IMR-90 (cell line): Measurements from ENCODE around the gene COL4A2. TPM values are rescaled to one million over a fixed set of nuclear protein-coding genes. Genes with fewer than 3 reads are reported as not detected.

Source experiments
- ATAC-seq: fragments of 200-7000 bp; cut with Tn5 transposase; 2 replicates; pipeline ENCODE4 v1.9.1; 2020; ENCODE audit warnings: low read depth, mild to moderate bottlenecking, moderate library complexity
- BruUV-seq: library from RNA; stranded (reverse); fragments of 400-500 nt; replicated peaks from 2 replicates; lab custom pipeline; 2021; lab: Mats Ljungman, UMichigan
- CTCF ChIA-PET: fragments of 300-600 bp; formaldehyde crosslinking; extraction: SDS; loops from one replicate; lab custom pipeline; 2021; ENCODE audit warnings: antibody characterized with exemption; lab: Yijun Ruan, JAX
- POLR2A ChIA-PET: fragments of 300-600 bp; sonication (Branson Sonifier 250); formaldehyde crosslinking; loops from one replicate; lab custom pipeline; 2022; ENCODE audit warnings: antibody characterized with exemption; ENCODE audit not compliant: unreplicated experiment; lab: Charles Lee
- DNase-seq: peaks from one replicate; pipeline ENCODE4 v3.0.0; 2013
- H2AFZ ChIP-seq: replicated peaks from 2 replicates; pipeline ENCODE3; 2013; ENCODE audit warnings: low read length, mild to moderate bottlenecking; ENCODE audit not compliant: poor library complexity
- H2AK5ac ChIP-seq: 2 replicates; pipeline ENCODE4 v1.6.1; 2013; ENCODE audit warnings: low read depth, low read length, inconsistent platforms
- H2AK9ac ChIP-seq: replicated peaks from 2 replicates; pipeline ENCODE3; 2013; ENCODE audit warnings: mild to moderate bottlenecking, low read depth, low read length, moderate library complexity; ENCODE audit not compliant: poor library complexity
- H2BK120ac ChIP-seq: 2 replicates; pipeline ENCODE4 v1.6.1; 2013; ENCODE audit warnings: low read depth, low read length, inconsistent platforms
- H2BK15ac ChIP-seq: 3 replicates; pipeline ENCODE4 v1.6.1; 2013; ENCODE audit warnings: low read depth, low read length, inconsistent platforms
- H2BK20ac ChIP-seq: 2 replicates; pipeline ENCODE4 v1.6.1; 2013; ENCODE audit warnings: low read depth, mild to moderate bottlenecking, inconsistent platforms, low read length, moderate library complexity
- H2BK5ac ChIP-seq: 2 replicates; pipeline ENCODE4 v1.6.1; 2013; ENCODE audit warnings: mild to moderate bottlenecking, low read depth, low read length, inconsistent platforms; ENCODE audit not compliant: poor library complexity, severe bottlenecking
- H3K14ac ChIP-seq: replicated peaks from 2 replicates; pipeline ENCODE4 v1.6.1; 2013; ENCODE audit warnings: low read depth, low read length, inconsistent platforms
- H3K18ac ChIP-seq: 2 replicates; pipeline ENCODE4 v1.6.1; 2013; ENCODE audit warnings: low read depth, low read length, control low read depth
- H3K23ac ChIP-seq: 2 replicates; pipeline ENCODE4 v1.6.1; 2013; ENCODE audit warnings: low read depth, low read length, inconsistent platforms
- H3K27ac ChIP-seq: 2 replicates; pipeline ENCODE4 v1.5.1; 2013; ENCODE audit warnings: mild to moderate bottlenecking, control low read depth, low read length; ENCODE audit not compliant: insufficient read depth
- H3K27me3 ChIP-seq: 2 replicates; pipeline ENCODE4 v1.6.1; 2013; ENCODE audit warnings: low read length; ENCODE audit not compliant: control insufficient read depth, insufficient read depth
- H3K36me3 ChIP-seq: 2 replicates; pipeline ENCODE4 v1.6.1; 2013; ENCODE audit warnings: low read length, mixed read lengths; ENCODE audit not compliant: control insufficient read depth, insufficient read depth
- H3K4ac ChIP-seq: 2 replicates; pipeline ENCODE4 v1.6.1; 2013; ENCODE audit warnings: low read depth, low read length, inconsistent platforms
- H3K4me1 ChIP-seq: 2 replicates; pipeline ENCODE4 v1.6.1; 2013; ENCODE audit warnings: low read length, mixed read lengths; ENCODE audit not compliant: control insufficient read depth, insufficient read depth
- H3K4me2 ChIP-seq: 2 replicates; pipeline ENCODE4 v1.6.1; 2013; ENCODE audit warnings: low read depth, mild to moderate bottlenecking, control low read depth, low read length, moderate library complexity
- H3K4me3 ChIP-seq: 2 replicates; pipeline ENCODE4 v1.5.1; 2013; ENCODE audit warnings: low read depth, mild to moderate bottlenecking, control low read depth, low read length, moderate library complexity; ENCODE audit not compliant: insufficient read depth
- H3K56ac ChIP-seq: 2 replicates; pipeline ENCODE4 v1.6.1; 2013; ENCODE audit warnings: low read length, inconsistent platforms; ENCODE audit not compliant: insufficient read depth; ENCODE audit errors: extremely low read depth
- H3K79me1 ChIP-seq, 2 experiments: 2 replicates each; pipeline ENCODE4 v1.6.1; 2013; ENCODE audit warnings: low read length in 2 of 2, inconsistent platforms in 1 of 2, low read depth in 1 of 2
- H3K9ac ChIP-seq: 2 replicates; pipeline ENCODE4 v1.6.1; 2013; ENCODE audit warnings: low read depth, low read length, control low read depth
- H3K9me1 ChIP-seq: 2 replicates; pipeline ENCODE4 v1.6.1; 2013; ENCODE audit warnings: low read length, inconsistent platforms; ENCODE audit not compliant: insufficient read depth
- H3K9me3 ChIP-seq: 2 replicates; pipeline ENCODE4 v1.6.1; 2013; ENCODE audit warnings: low read length; ENCODE audit not compliant: control insufficient read depth, insufficient read depth
- H4K20me1 ChIP-seq: 2 replicates; pipeline ENCODE4 v1.6.1; 2013; ENCODE audit warnings: low read length, inconsistent platforms; ENCODE audit not compliant: insufficient read depth
- H4K5ac ChIP-seq: 2 replicates; pipeline ENCODE4 v1.6.1; 2013; ENCODE audit warnings: mild to moderate bottlenecking, low read depth, low read length, control low read depth
- H4K8ac ChIP-seq, 2 experiments: 2 replicates each; pipeline ENCODE4 v1.6.1; 2013; ENCODE audit warnings: low read depth in 2 of 2, low read length in 2 of 2, control low read depth in 1 of 2, inconsistent platforms in 1 of 2
- H4K91ac ChIP-seq: 2 replicates; pipeline ENCODE4 v1.6.1; 2013; ENCODE audit warnings: low read depth, low read length, inconsistent platforms; ENCODE audit not compliant: insufficient read depth
- BHLHE40 ChIP-seq: fragments of 150-350 bp; IDR thresholded peaks from 2 replicates; pipeline ENCODE4 v1.6.1; 2016; ENCODE audit warnings: mild to moderate bottlenecking, low read depth, low read length
- CEBPB ChIP-seq: IDR thresholded peaks from 2 replicates; pipeline ENCODE4 v1.6.1; 2012; ENCODE audit warnings: low read depth, low read length, improper control_type of control experiment
- CHD1 ChIP-seq: IDR thresholded peaks from 2 replicates; pipeline ENCODE4 v1.6.1; 2012; ENCODE audit warnings: low read depth, low read length, improper control_type of control experiment
- FOS ChIP-seq: fragments of 150-350 bp; IDR thresholded peaks from 2 replicates; pipeline ENCODE4 v1.6.1; 2016; ENCODE audit warnings: low read depth, low read length
- MAFK ChIP-seq: IDR thresholded peaks from 2 replicates; pipeline ENCODE4 v1.6.1; 2012; ENCODE audit warnings: low read depth, low read length, improper control_type of control experiment
- MAZ ChIP-seq: IDR thresholded peaks from 2 replicates; pipeline ENCODE4 v1.6.1; 2012; ENCODE audit warnings: low read depth, mild to moderate bottlenecking, low read length, improper control_type of control experiment, moderate library complexity, borderline replicate concordance
- MXI1 ChIP-seq: IDR thresholded peaks from 2 replicates; pipeline ENCODE4 v1.6.1; 2012; ENCODE audit warnings: low read depth, mild to moderate bottlenecking, low read length, moderate library complexity, borderline replicate concordance
- NFE2L2 ChIP-seq: fragments of 150-350 bp; IDR thresholded peaks from 2 replicates; pipeline ENCODE4 v1.6.1; 2016; ENCODE audit warnings: low read depth, mild to moderate bottlenecking, low read length
- POLR2A ChIP-seq: IDR thresholded peaks from 2 replicates; pipeline ENCODE4 v1.6.1; 2012; ENCODE audit warnings: mild to moderate bottlenecking, low read depth, low read length
- RAD21 ChIP-seq: IDR thresholded peaks from 2 replicates; pipeline ENCODE4 v1.6.1; 2012; ENCODE audit warnings: low read length, improper control_type of control experiment
- RCOR1 ChIP-seq: IDR thresholded peaks from 2 replicates; pipeline ENCODE4 v1.6.1; 2012; ENCODE audit warnings: mild to moderate bottlenecking, low read length, improper control_type of control experiment; ENCODE audit not compliant: insufficient replicate concordance
- RFX5 ChIP-seq: IDR thresholded peaks from 2 replicates; pipeline ENCODE4 v1.8.0; 2012; ENCODE audit warnings: low read depth, mild to moderate bottlenecking, low read length, moderate library complexity
- SMC3 ChIP-seq: fragments of 150-350 bp; IDR thresholded peaks from 2 replicates; pipeline ENCODE4 v1.6.1; 2016; ENCODE audit warnings: low read depth, mild to moderate bottlenecking, antibody characterized with exemption, low read length, moderate library complexity
- WGBS, 2 experiments: methylation state at CpG; one replicate each; pipeline versions ENCODE4 v1.1.5 to v1.1.7; 2013; ENCODE audit warnings: missing lambda C conversion rate in 2 of 2; ENCODE audit not compliant: insufficient read length in 1 of 2; ENCODE audit errors: extremely low coverage in 2 of 2; 5-methylcytosine and 5-hydroxymethylcytosine counted together
- dilution Hi-C: fragments of 300-500 bp; cut with HindIII; formaldehyde crosslinking; loops from one replicate; pipeline ENCODE4 v1.14.3; 2018; ENCODE audit warnings: low sequenced_read_pairs; ENCODE audit not compliant: unreplicated experiment
- in situ Hi-C: fragments of 300-500 bp; cut with MboI; formaldehyde crosslinking; loops from 3 replicates; pipeline ENCODE4 v1.14.3; 2019; ENCODE audit warnings: low sequenced_read_pairs, inconsistent platforms, mixed read lengths
- intact Hi-C: fragments of 100-400 bp; cut with micrococcal nuclease; formaldehyde crosslinking; loops from 2 replicates; pipeline ENCODE4 v1.10.0; 2022
- polyA plus RNA-seq, 3 experiments: library from polyadenylated mRNA; depleted of rRNA; stranded (reverse); fragments of >200 nt; gene quantifications; 2 replicates each; pipeline ENCODE4 v1.2.3, GENCODE V29; 2012; ENCODE audit warnings: low replicate concordance in 1 of 3
- total RNA-seq: library from RNA; depleted of rRNA; stranded (reverse); fragments of >200 nt; gene quantifications from 2 replicates; pipeline ENCODE4 v1.2.3, GENCODE V29; 2012
- TF ChIP-seq, protein P1 (sequence below): conservative IDR thresholded peaks from 2 replicates; pipeline ENCODE4 v1.5.1; 2012; ENCODE audit warnings: mild to moderate bottlenecking, low read depth, low read length, improper control_type of control experiment
- TF ChIP-seq, protein P2 (sequence below): fragments of 150-350 bp; IDR thresholded peaks from 2 replicates; pipeline ENCODE4 v1.6.1; 2017; ENCODE audit warnings: mild to moderate bottlenecking, antibody characterized with exemption, low read length, low read depth
- TF ChIP-seq, protein P3 (sequence below): fragments of 150-350 bp; IDR thresholded peaks from 2 replicates; pipeline ENCODE4 v1.6.1; 2016; ENCODE audit warnings: low read depth, mild to moderate bottlenecking, low read length, moderate library complexity, borderline replicate concordance

COL4A2 gene
- total and polyA plus RNA-seq, 2 of the 4 experiments (the other 2 are of a cell fraction) = 90.7 to 457 TPM

DNA sequence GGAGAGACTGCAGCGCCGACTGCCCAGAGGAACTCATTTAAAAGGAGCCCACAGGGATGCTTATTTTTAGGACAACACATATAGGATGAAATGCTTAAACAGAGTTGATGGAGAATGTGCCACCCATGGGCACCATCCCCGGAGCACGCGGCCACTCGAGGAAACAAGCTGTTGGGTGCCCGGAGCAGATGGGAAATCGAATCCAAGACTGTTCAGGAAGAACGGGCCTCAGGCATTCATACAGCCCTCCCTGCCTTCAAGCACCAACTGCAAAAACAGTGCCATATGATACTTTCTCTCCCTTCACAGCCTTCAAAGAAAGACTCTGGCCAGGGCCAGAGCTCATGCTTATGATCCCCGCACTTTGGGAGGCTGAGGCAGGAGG, 214.2 kb downstream of the COL4A2 start:
- ChIA-PET CTCF (interaction anchor here (0.6 kb wide), 1 partner anchor 60 kb away, joined by 3 read pairs; no protein-coding TSS in a partner anchor), POLR2A (no interaction called here)
- H3K9ac ChIP-seq = no peak overlapping the region
- 0 out of 2 replicates have a peak overlapping the region, but pooled peaks have one; percentile 38 for H2AK5ac ChIP-seq
- dilution Hi-C loops = no loop called here
- no peak overlapping the region for H3K56ac ChIP-seq
- no peaks in the 10 kb centered on the region for H3K27me3 ChIP-seq
- DNase-seq = no peak
- H2AK9ac ChIP-seq = no peak overlapping the region
- BruUV-seq = no TSS peak
- no peak overlapping the region for H4K8ac ChIP-seq
- H3K23ac ChIP-seq = no peak overlapping the region
- no peak overlapping the region for H2BK20ac ChIP-seq
- no peak overlapping the region for H4K91ac ChIP-seq
- no peak overlapping the region for H4K5ac ChIP-seq
- ATAC-seq = no peak
- H3K9me3 ChIP-seq = no peaks in the 10 kb centered on the region
- peaks cover 10% of the 10 kb centered on the region for H3K9me1 ChIP-seq
- intact Hi-C loops = no loop called here
- H3K4me2 ChIP-seq = no peak overlapping the region
- H3K4ac ChIP-seq = no peak overlapping the region
- H3K4me1 ChIP-seq = no peaks in the 10 kb centered on the region; the same call in 1 of the 2 replicates
- WGBS, 2 experiments = 100% methylated on average over 4 of the region's 10 CpGs; no CpG with 5 or more reads in 1 of the 2 experiments
- H2BK120ac ChIP-seq = no peak overlapping the region
- in situ Hi-C loops = no loop called here
- H3K36me3 ChIP-seq = no peaks in the 10 kb centered on the region; the same call in 1 of the 2 replicates
- TF ChIP-seq FOS = no peak
- TF ChIP-seq, protein P1, sequence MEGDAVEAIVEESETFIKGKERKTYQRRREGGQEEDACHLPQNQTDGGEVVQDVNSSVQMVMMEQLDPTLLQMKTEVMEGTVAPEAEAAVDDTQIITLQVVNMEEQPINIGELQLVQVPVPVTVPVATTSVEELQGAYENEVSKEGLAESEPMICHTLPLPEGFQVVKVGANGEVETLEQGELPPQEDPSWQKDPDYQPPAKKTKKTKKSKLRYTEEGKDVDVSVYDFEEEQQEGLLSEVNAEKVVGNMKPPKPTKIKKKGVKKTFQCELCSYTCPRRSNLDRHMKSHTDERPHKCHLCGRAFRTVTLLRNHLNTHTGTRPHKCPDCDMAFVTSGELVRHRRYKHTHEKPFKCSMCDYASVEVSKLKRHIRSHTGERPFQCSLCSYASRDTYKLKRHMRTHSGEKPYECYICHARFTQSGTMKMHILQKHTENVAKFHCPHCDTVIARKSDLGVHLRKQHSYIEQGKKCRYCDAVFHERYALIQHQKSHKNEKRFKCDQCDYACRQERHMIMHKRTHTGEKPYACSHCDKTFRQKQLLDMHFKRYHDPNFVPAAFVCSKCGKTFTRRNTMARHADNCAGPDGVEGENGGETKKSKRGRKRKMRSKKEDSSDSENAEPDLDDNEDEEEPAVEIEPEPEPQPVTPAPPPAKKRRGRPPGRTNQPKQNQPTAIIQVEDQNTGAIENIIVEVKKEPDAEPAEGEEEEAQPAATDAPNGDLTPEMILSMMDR = no peak
- no peak for TF ChIP-seq RFX5
- TF ChIP-seq POLR2A = no peak
- TF ChIP-seq, protein P2, sequence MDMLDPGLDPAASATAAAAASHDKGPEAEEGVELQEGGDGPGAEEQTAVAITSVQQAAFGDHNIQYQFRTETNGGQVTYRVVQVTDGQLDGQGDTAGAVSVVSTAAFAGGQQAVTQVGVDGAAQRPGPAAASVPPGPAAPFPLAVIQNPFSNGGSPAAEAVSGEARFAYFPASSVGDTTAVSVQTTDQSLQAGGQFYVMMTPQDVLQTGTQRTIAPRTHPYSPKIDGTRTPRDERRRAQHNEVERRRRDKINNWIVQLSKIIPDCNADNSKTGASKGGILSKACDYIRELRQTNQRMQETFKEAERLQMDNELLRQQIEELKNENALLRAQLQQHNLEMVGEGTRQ = no peak
- no peak for TF ChIP-seq BHLHE40
- no peak for TF ChIP-seq RAD21
- TF ChIP-seq RCOR1 = no peak
- TF ChIP-seq NFE2L2 = no peak
- no peak for TF ChIP-seq CEBPB
- no peak for TF ChIP-seq SMC3
- TF ChIP-seq MXI1 = no peak
- TF ChIP-seq, protein P3, sequence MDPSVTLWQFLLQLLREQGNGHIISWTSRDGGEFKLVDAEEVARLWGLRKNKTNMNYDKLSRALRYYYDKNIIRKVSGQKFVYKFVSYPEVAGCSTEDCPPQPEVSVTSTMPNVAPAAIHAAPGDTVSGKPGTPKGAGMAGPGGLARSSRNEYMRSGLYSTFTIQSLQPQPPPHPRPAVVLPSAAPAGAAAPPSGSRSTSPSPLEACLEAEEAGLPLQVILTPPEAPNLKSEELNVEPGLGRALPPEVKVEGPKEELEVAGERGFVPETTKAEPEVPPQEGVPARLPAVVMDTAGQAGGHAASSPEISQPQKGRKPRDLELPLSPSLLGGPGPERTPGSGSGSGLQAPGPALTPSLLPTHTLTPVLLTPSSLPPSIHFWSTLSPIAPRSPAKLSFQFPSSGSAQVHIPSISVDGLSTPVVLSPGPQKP = no peak
- TF ChIP-seq MAFK = no peak
- TF ChIP-seq MAZ = no peak
- TF ChIP-seq CHD1 = no peak
- no peaks in the 10 kb centered on the region for H3K79me1 ChIP-seq
- H3K14ac ChIP-seq = no peak overlapping the region
- H3K27ac ChIP-seq = no peak overlapping the region
- no peak overlapping the region for H3K18ac ChIP-seq
- H2AFZ ChIP-seq = no peak overlapping the region
- no peak overlapping the region for H3K4me3 ChIP-seq
- H2BK15ac ChIP-seq = no peak overlapping the region
- H4K20me1 ChIP-seq = no peaks in the 10 kb centered on the region; the same call in none of the 2 replicates
- H2BK5ac ChIP-seq = no peak overlapping the region
